ENCODE results near the gene COL21A1. TPM values are rescaled to one million over a fixed set of nuclear protein-coding genes. Genes with fewer than 3 reads are reported as not detected.

COL21A1 gene
- total RNA-seq, 1 donor from 2014 or later, result 16.7 TPM

DNA sequence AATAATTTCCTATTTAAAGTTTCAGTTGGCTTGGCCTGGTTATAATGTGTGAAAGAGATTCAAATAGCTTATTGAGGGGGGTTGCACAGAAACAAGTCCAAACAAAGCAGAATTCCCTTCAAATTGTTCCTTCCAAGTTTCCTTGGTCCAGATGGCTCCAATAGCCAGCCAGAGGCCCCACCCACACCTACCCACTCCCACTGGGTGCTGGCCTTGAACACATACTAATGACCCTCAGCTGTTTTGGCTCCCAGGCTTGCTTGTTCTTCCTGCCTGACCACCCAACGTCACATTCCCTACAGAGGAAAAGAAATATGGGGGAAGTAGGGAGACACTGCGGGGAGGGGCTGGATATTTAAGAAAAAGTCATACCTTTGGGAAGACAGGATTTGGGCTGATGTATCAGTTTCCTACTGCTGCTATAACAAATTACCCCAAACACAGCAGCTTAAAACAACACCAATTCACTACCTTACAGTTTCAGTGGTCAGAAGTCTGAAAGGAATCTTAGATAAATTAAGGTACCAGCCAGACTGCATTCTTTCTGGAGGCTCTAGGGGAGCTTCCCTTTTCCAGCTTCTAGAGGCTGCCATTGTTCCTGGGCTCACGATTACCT is 95.7 kb downstream of the COL21A1 start:
- Histone ChIP-seq H3K27ac (no peak overlapping the region), H3K4me1 (no peaks in the 10 kb centered on the region), H3K4me3 (no peak overlapping the region), H3K27me3 (no peaks in the 10 kb centered on the region), H3K36me3 (peaks cover 0 to 34% of the 10 kb centered on the region in 2 donors), H3K9me3 (no peaks in the 10 kb centered on the region)
- TF ChIP-seq, protein P1, sequence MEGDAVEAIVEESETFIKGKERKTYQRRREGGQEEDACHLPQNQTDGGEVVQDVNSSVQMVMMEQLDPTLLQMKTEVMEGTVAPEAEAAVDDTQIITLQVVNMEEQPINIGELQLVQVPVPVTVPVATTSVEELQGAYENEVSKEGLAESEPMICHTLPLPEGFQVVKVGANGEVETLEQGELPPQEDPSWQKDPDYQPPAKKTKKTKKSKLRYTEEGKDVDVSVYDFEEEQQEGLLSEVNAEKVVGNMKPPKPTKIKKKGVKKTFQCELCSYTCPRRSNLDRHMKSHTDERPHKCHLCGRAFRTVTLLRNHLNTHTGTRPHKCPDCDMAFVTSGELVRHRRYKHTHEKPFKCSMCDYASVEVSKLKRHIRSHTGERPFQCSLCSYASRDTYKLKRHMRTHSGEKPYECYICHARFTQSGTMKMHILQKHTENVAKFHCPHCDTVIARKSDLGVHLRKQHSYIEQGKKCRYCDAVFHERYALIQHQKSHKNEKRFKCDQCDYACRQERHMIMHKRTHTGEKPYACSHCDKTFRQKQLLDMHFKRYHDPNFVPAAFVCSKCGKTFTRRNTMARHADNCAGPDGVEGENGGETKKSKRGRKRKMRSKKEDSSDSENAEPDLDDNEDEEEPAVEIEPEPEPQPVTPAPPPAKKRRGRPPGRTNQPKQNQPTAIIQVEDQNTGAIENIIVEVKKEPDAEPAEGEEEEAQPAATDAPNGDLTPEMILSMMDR (IDR thresholded peaks at IDR 0.05), result no peak
- no peak for TF ChIP-seq POLR2AphosphoS5 (IDR thresholded peaks at IDR 0.05; ENCODE audit: insufficient read depth in 1 of 2, low read depth in 1 of 2)
- TF ChIP-seq POLR2A (IDR thresholded peaks at IDR 0.05), result no peak
- no peak for DNase-seq (ENCODE audit: extremely low spot score in 2 of 2)
- intact Hi-C loops (cut with DNase I), result no loop called here

DNA sequence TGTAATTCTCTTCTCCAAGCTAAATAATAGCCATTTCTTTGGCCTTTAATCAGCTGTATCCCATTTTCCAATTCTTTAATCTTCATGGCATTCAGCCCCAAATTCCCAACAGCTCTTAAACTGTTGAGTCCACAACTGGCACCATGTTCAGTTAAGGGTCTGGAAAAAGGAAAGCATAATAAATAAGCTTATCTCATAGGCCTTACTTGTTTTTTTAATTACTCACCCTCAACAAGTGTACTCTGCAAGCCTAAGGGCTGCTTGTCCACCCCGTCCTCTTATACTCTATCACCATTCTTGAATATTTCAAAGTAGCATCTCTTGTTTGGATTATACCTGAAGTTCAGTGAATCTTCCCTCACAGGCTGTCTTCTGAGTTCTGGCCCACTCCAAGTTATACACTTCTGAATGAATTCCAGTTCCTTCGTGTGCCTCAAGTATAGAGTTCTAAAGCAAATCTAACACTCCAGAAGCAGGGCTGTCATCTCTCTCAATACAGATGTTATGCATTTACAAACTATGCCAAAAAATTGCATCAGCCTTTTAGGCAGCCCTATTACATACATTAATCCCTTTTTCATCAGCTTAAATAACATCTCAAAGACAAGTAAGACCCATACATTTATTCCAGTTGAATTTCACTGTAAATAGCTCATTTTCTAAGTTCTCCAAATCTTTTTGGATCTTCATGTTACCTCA is 98.7 kb downstream of the COL21A1 start:
- no peaks in the 10 kb centered on the region for H3K9me3 ChIP-seq
- H3K36me3 ChIP-seq, result peaks cover 0 to 16% of the 10 kb centered on the region in 2 donors
- intact Hi-C loops (cut with DNase I), result no loop called here
- DNase-seq (ENCODE audit: extremely low spot score in 2 of 2), result no peak
- TF ChIP-seq, protein P1 (IDR thresholded peaks at IDR 0.05), result no peak
- no peak for TF ChIP-seq POLR2A (IDR thresholded peaks at IDR 0.05)
- TF ChIP-seq POLR2AphosphoS5 (IDR thresholded peaks at IDR 0.05; ENCODE audit: insufficient read depth in 1 of 2, low read depth in 1 of 2), result no peak
- H3K4me3 ChIP-seq, result no peak overlapping the region
- no peaks in the 10 kb centered on the region for H3K27me3 ChIP-seq
- H3K27ac ChIP-seq, result no peak overlapping the region
- no peaks in the 10 kb centered on the region for H3K4me1 ChIP-seq

DNA sequence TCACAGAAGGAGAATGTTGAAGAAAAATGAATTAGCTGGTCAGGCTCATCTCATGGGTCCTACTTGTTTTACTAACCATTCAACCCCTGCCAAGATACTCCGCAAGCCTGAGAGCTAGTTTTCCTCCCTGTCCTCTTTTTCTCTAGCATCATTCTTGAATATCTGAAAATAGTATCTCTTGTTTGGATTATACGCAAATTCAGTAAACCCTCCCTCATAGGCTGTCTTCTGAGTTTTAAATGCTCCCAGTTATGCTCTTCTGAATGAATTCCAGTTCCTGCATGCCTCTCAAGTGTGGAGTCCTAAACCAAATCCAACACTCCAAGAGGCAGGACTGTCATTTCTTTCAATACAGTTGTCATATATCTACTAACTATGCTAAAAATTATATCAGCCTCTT is 99.6 kb downstream of the COL21A1 start:
- H3K27ac ChIP-seq, result no peak overlapping the region

DNA sequence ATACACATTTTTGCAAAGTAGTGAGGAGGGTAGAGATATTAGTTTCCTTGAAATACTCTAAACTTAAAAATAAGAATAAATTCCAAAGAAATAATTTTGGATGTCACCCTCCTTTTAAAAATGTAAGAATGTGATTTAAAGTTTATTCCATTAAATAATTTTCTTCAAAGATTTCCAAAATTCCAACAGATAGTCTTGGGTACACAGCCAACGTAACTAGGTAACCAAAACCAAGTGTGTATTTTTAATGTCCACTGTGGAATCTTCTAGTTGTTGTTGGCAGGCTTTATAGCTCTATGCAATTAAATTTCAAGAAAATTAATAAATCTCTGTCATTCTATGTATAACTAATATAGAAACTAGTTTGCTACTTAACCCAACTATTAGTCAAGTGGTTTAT is 101.3 kb downstream of the COL21A1 start:
- H3K9me3 ChIP-seq, result no peaks in the 10 kb centered on the region
- peaks cover 0 to 6% of the 10 kb centered on the region in 2 donors for H3K36me3 ChIP-seq
- no peak overlapping the region for H3K4me3 ChIP-seq
- intact Hi-C loops (cut with DNase I), result no loop called here
- DNase-seq (ENCODE audit: extremely low spot score in 2 of 2), result no peak
- no peaks in the 10 kb centered on the region for H3K4me1 ChIP-seq
- no peak for TF ChIP-seq POLR2A (IDR thresholded peaks at IDR 0.05)
- TF ChIP-seq POLR2AphosphoS5 (IDR thresholded peaks at IDR 0.05; ENCODE audit: insufficient read depth in 1 of 2, low read depth in 1 of 2), result no peak
- TF ChIP-seq, protein P1 (IDR thresholded peaks at IDR 0.05), result no peak
- no peaks in the 10 kb centered on the region for H3K27me3 ChIP-seq
- H3K27ac ChIP-seq, result no peak overlapping the region

More for the DNA sequence above, 99.6 kb downstream of the COL21A1 start:
- Histone ChIP-seq H3K9me3 (no peaks in the 10 kb centered on the region), H3K4me3 (no peak overlapping the region), H3K4me1 (no peaks in the 10 kb centered on the region), H3K36me3 (peaks cover 0 to 7% of the 10 kb centered on the region in 2 donors), H3K27me3 (no peaks in the 10 kb centered on the region)
- DNase-seq (ENCODE audit: extremely low spot score in 2 of 2), result no peak
- TF ChIP-seq, protein P1 (IDR thresholded peaks at IDR 0.05), result no peak
- TF ChIP-seq POLR2AphosphoS5 (IDR thresholded peaks at IDR 0.05; ENCODE audit: insufficient read depth in 1 of 2, low read depth in 1 of 2) (no peak), POLR2A (IDR thresholded peaks at IDR 0.05) (no peak)
- intact Hi-C loops (cut with DNase I), result no loop called here

DNA sequence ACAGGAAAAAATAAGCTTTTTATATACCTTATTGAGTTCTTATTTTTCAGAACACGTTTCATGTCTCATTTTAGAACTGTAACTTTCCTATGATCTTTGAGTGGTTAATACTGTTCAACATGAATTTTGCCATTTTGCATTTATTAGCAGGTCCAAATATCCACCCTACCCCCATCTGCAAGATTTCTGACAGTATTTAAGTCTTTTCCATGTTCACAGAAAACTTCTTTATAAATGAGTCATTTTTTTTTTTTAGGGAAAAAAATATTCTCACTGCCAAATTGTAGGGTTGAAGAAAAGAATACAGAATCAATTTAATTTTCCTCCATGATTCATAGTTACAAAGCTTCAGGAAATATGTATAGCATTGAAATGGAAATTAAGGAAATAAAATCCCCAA is 101.8 kb downstream of the COL21A1 start:
- TF ChIP-seq, protein P1 (IDR thresholded peaks at IDR 0.05), result no peak
- no peak for TF ChIP-seq POLR2A (IDR thresholded peaks at IDR 0.05)
- TF ChIP-seq POLR2AphosphoS5 (IDR thresholded peaks at IDR 0.05; ENCODE audit: insufficient read depth in 1 of 2, low read depth in 1 of 2), result no peak
- Histone ChIP-seq H3K9me3 (no peaks in the 10 kb centered on the region), H3K27me3 (no peaks in the 10 kb centered on the region), H3K36me3 (peaks cover 0 to 8% of the 10 kb centered on the region in 2 donors), H3K4me1 (no peaks in the 10 kb centered on the region), H3K27ac (no peak overlapping the region), H3K4me3 (no peak overlapping the region)
- no peak for DNase-seq (ENCODE audit: extremely low spot score in 2 of 2)
- intact Hi-C loops (cut with DNase I), result no loop called here

Data from vagina (tissue), 2 donors.